WTC11 (cell line): ENCODE data around the gene PNPLA6. TPM values are rescaled to one million over a fixed set of nuclear protein-coding genes. Genes with fewer than 3 reads are reported as not detected.

Experiments used
- ATAC-seq: fragments of 200-7000 bp; cut with Tn5 transposase; 2 replicates; pipeline ENCODE4 v1.10.0; 2021; ENCODE audit warnings: mild to moderate bottlenecking, moderate library complexity
- CTCF ChIA-PET: fragments of 300-600 bp; sonication (Branson Sonifier 250); formaldehyde crosslinking; loops from one replicate; lab custom pipeline; 2021; ENCODE audit warnings: antibody characterized with exemption; lab: Charles Lee
- POLR2A ChIA-PET: fragments of 350-600 bp; sonication (Branson Sonifier 250); formaldehyde crosslinking; loops from one replicate; lab custom pipeline; 2021; ENCODE audit warnings: antibody characterized with exemption; lab: Charles Lee
- DNase-seq: peaks from one replicate; pipeline ENCODE4 v3.0.0; 2021; ENCODE audit warnings: low spot score
- H3K27ac Mint-ChIP-seq: 2 replicates; pipeline ENCODE4 v1.8.0; 2021; ENCODE audit warnings: mixed read lengths
- H3K27me3 Mint-ChIP-seq: 2 replicates; pipeline ENCODE4 v1.8.0; 2021; ENCODE audit warnings: low read depth, mild to moderate bottlenecking, moderate library complexity, mixed read lengths
- H3K36me3 Mint-ChIP-seq: 2 replicates; pipeline ENCODE4 v1.8.0; 2021; ENCODE audit warnings: mixed read lengths
- H3K4me1 Mint-ChIP-seq: 2 replicates; pipeline ENCODE4 v1.8.0; 2022; ENCODE audit warnings: mixed read lengths
- H3K4me3 Mint-ChIP-seq: 2 replicates; pipeline ENCODE4 v1.8.0; 2021; ENCODE audit warnings: mild to moderate bottlenecking, moderate library complexity, mixed read lengths
- H3K9me3 Mint-ChIP-seq: 2 replicates; pipeline ENCODE4 v1.8.0; 2021; ENCODE audit warnings: mixed read lengths
- ATF3 ChIP-seq: sonication (generic); formaldehyde crosslinking; conservative IDR thresholded peaks from 2 replicates; pipeline ENCODE4 v1.8.1; 2022; ENCODE audit warnings: mild to moderate bottlenecking, missing genetic modification reagents
- E2F4 ChIP-seq: sonication (generic); formaldehyde crosslinking; IDR thresholded peaks from 2 replicates; pipeline ENCODE4 v1.8.1; 2022; ENCODE audit warnings: low read depth, mild to moderate bottlenecking, moderate library complexity, missing genetic modification reagents, borderline replicate concordance
- ERG ChIP-seq: fragments of 250-450 bp; sonication (Bioruptor Pico); IDR thresholded peaks from 2 replicates; pipeline ENCODE4 v1.8.0; 2021; ENCODE audit warnings: mild to moderate bottlenecking
- MLX ChIP-seq: sonication (generic); formaldehyde crosslinking; IDR thresholded peaks from 2 replicates; pipeline ENCODE4 v1.8.1; 2023; ENCODE audit warnings: mild to moderate bottlenecking, missing genetic modification reagents, moderate library complexity
- PRDM15 ChIP-seq: sonication (generic); formaldehyde crosslinking; IDR thresholded peaks from 2 replicates; pipeline ENCODE4 v1.8.0; 2022; ENCODE audit warnings: missing genetic modification reagents
- RELA ChIP-seq: sonication (generic); formaldehyde crosslinking; IDR thresholded peaks from 2 replicates; pipeline ENCODE4 v1.8.1; 2022; ENCODE audit warnings: missing genetic modification reagents, mild to moderate bottlenecking, borderline replicate concordance
- STAT6 ChIP-seq: sonication (generic); formaldehyde crosslinking; conservative IDR thresholded peaks from 2 replicates; pipeline ENCODE4 v1.8.1; 2023; ENCODE audit warnings: mild to moderate bottlenecking, low read depth, missing genetic modification reagents, moderate library complexity
- TEAD1 ChIP-seq: sonication (generic); formaldehyde crosslinking; IDR thresholded peaks from 2 replicates; pipeline ENCODE4 v1.8.0; 2022; ENCODE audit warnings: mild to moderate bottlenecking, missing genetic modification reagents
- USF1 ChIP-seq: sonication (generic); formaldehyde crosslinking; IDR thresholded peaks from 2 replicates; pipeline ENCODE4 v1.8.0; 2022; ENCODE audit warnings: mild to moderate bottlenecking, missing genetic modification reagents
- ZNF512 ChIP-seq: sonication (generic); formaldehyde crosslinking; IDR thresholded peaks from 2 replicates; pipeline ENCODE4 v1.8.1; 2022; ENCODE audit warnings: missing genetic modification reagents, borderline replicate concordance
- total RNA-seq: library from RNA; stranded (reverse); gene quantifications from 3 replicates; pipeline ENCODE4 v1.2.3, GENCODE V29; 2021
- TF ChIP-seq, protein P1 (sequence below): sonication (generic); formaldehyde crosslinking; IDR thresholded peaks from 2 replicates; pipeline ENCODE4 v1.8.1; 2023; ENCODE audit warnings: mild to moderate bottlenecking, missing genetic modification reagents, moderate library complexity

Gene PNPLA6
- total RNA-seq, 1 experiment from 2014 or later = 149 TPM

GRCh38 chr19:7564866-7565265, 29.3 kb downstream of the PNPLA6 start (continued):
- TF ChIP-seq MLX (CRISPR knock-in tag) = no peak
- TF ChIP-seq ATF3 (CRISPR knock-in tag) = no peak
- TF ChIP-seq TEAD1 (CRISPR knock-in tag) = no peak
- TF ChIP-seq ERG (CRISPR knock-in tag) = no peak

DNA sequence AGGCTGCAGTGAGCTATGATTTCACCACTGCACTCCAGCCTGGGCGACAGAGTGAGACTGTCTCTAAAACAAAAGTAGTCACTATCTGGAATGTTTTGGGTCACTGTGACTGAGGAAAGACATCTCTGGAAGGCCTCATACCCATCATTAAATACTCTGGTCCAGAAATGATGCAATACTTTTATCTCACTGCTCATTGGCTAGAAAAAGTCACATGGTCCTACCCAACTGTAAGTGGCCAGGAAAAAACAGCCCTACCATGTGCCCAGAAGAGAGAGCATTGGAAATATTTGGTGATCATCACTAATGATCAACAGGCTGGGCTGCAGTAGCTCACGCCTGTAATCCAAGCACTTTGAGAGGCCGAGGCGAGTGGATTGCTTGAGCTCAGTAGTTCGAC, 29.8 kb downstream of the PNPLA6 start:
- Mint-ChIP-seq H3K4me3 (no peak overlapping the region), H3K27me3 (no peaks in the 10 kb centered on the region), H3K9me3 (0 out of 2 replicates have a peak, but pooled peaks cover 5% of the 10 kb centered on the region), H3K27ac (no peak overlapping the region), H3K4me1 (no peaks in the 10 kb centered on the region), H3K36me3 (peaks cover 2% of the 10 kb centered on the region)
- TF ChIP-seq PRDM15 (CRISPR knock-in tag) = no peak
- no peak for TF ChIP-seq ZNF512
- no peak for TF ChIP-seq STAT6 (CRISPR knock-in tag)
- TF ChIP-seq USF1 (CRISPR knock-in tag) = peak; percentile 34; the same call in 1 of the 2 replicates
- TF ChIP-seq, protein P1, sequence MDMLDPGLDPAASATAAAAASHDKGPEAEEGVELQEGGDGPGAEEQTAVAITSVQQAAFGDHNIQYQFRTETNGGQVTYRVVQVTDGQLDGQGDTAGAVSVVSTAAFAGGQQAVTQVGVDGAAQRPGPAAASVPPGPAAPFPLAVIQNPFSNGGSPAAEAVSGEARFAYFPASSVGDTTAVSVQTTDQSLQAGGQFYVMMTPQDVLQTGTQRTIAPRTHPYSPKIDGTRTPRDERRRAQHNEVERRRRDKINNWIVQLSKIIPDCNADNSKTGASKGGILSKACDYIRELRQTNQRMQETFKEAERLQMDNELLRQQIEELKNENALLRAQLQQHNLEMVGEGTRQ (CRISPR knock-in tag) = peak; percentile 61
- no peak for TF ChIP-seq RELA (CRISPR knock-in tag)
- TF ChIP-seq E2F4 (CRISPR knock-in tag) = no peak
- POLR2A ChIA-PET = no interaction called here
- no peak for DNase-seq
- ATAC-seq = no peak
- CTCF ChIA-PET = interaction anchor here (0.9 to 3.1 kb wide), 4 partner anchors 10 to 234 kb away, joined by 3 to 15 read pairs (median 4); partner anchors contain the start of genes PNPLA6 and TRAPPC5
